Measurements from ENCODE around the gene HCAR3. TPM values are rescaled to one million over a fixed set of nuclear protein-coding genes. Genes with fewer than 3 reads are reported as not detected.

HCAR3 gene
- total and polyA plus RNA-seq, 2 experiments from 2014 or later: not detected

DNA sequence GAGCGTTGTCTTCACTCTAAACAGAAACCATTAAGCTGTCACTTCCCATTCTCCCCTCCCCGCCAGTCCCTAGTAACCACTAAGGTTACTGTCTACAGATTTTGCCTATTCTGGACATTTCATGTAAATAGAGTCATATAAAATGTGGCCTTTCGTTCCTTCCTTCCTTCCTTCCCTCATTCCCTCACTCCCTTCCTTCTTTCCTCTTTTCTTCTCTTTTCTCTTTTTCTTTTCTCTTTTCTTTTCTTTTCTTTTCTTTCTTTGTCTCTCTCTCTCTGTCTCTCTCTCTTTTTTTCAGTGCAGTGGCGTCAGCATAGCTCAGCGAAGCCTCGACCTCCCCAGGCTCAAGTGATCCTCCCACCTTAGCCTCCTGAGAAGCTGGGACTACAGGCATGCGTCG lies 51.3 kb downstream of the HCAR3 start:
- Histone ChIP-seq H3K27me3 (replicated peaks; ENCODE audit: insufficient read depth) (no peaks in the 10 kb centered on the region), H3K27ac (no peak overlapping the region), H3K9me3 (ENCODE audit: low read depth) (no peaks in the 10 kb centered on the region), H2AFZ (no peak overlapping the region), H3F3A (ENCODE audit: insufficient read depth) (peaks cover 15% of the 10 kb centered on the region), H3K4me3 (no peak overlapping the region), H3K36me3 (ENCODE audit: low read depth) (no peaks in the 10 kb centered on the region), H3K4me1 (ENCODE audit: insufficient read depth) (peaks cover 11% of the 10 kb centered on the region), H3K9me2 (ENCODE audit: insufficient read depth) (no peaks in the 10 kb centered on the region), H3K4me2 (ENCODE audit: unreplicated experiment) (no peak overlapping the region), H4K20me1 (ENCODE audit: insufficient read depth) (no peaks in the 10 kb centered on the region), H3K9ac (no peak overlapping the region), H3K79me2 (ENCODE audit: insufficient read depth) (no peaks in the 10 kb centered on the region)
- DNase-seq: no peak
- TF ChIP-seq EZH2 (IDR thresholded peaks at IDR 0.05; ENCODE audit: insufficient read depth, poor library complexity, severe bottlenecking) (no peak), EZH2phosphoT487 (IDR thresholded peaks at IDR 0.05; ENCODE audit: insufficient read depth, low read depth) (no peak)
- in situ Hi-C loops (cut with MboI): no loop called here
- WGBS, 2 experiments (ENCODE audit: low coverage in 1 of 2, low lambda C conversion rate in 2 of 2, missing lambda C conversion rate in 2 of 2): 89 to 91% methylated on average over 8 of the region's 8 CpGs

Small RNA genes within 50 kb of the gene (small RNA-seq; reads per million reads assigned to genes)
- gene AC026333.2 (ENCODE audit: low read depth, low replicate concordance): not detected

Other genes starting within 250 kb of the HCAR3 start
- gene ZCCHC8, start 215.9 kb downstream of the HCAR3 start, total RNA-seq (2014; rRNA removed; shearing (Covaris generic)): 12.3 and 13.2 TPM in 2 replicates
- gene ZCCHC8, start 215.9 kb downstream of the HCAR3 start, polyA plus RNA-seq (2016; fragmentation: Nextera tagmentation; extraction: Ambion mirVana): 13.6 and 14.3 TPM in 2 replicates
- gene RSRC2, start 189.9 kb downstream of the HCAR3 start, total RNA-seq (2014; rRNA removed; shearing (Covaris generic)): 31.1 and 41.5 TPM in 2 replicates
- gene RSRC2, start 189.9 kb downstream of the HCAR3 start, polyA plus RNA-seq (2016; fragmentation: Nextera tagmentation; extraction: Ambion mirVana): 45.8 and 51.7 TPM in 2 replicates
- gene KNTC1, start 189.6 kb downstream of the HCAR3 start, total RNA-seq (2014; rRNA removed; shearing (Covaris generic)): 15.5 and 20.2 TPM in 2 replicates
- gene KNTC1, start 189.6 kb downstream of the HCAR3 start, polyA plus RNA-seq (2016; fragmentation: Nextera tagmentation; extraction: Ambion mirVana): 5.6 and 8.1 TPM in 2 replicates
- gene HCAR2, start 13.5 kb downstream of the HCAR3 start, total RNA-seq (2014; rRNA removed; shearing (Covaris generic)): not detected in 2 replicates
- gene HCAR2, start 13.5 kb downstream of the HCAR3 start, polyA plus RNA-seq (2016; fragmentation: Nextera tagmentation; extraction: Ambion mirVana): not detected in 2 replicates
- gene HCAR1, start 14.0 kb upstream of the HCAR3 start, total RNA-seq (2014; rRNA removed; shearing (Covaris generic)): not detected in 2 replicates
- gene HCAR1, start 14.0 kb upstream of the HCAR3 start, polyA plus RNA-seq (2016; fragmentation: Nextera tagmentation; extraction: Ambion mirVana): not detected in 2 replicates
- 42.2 and 48.6 TPM in 2 replicates for gene DENR, start 36.0 kb upstream of the HCAR3 start, total RNA-seq (2014; rRNA removed; shearing (Covaris generic))
- 80.5 and 83.3 TPM in 2 replicates for gene DENR, start 36.0 kb upstream of the HCAR3 start, polyA plus RNA-seq (2016; fragmentation: Nextera tagmentation; extraction: Ambion mirVana)
- gene CCDC62, start 57.8 kb upstream of the HCAR3 start, total RNA-seq (2014; rRNA removed; shearing (Covaris generic)): 0.22 TPM in 1 of 2 replicates, not detected in the other
- 0.22 TPM in 1 of 2 replicates, not detected in the other for gene CCDC62, start 57.8 kb upstream of the HCAR3 start, polyA plus RNA-seq (2016; fragmentation: Nextera tagmentation; extraction: Ambion mirVana)
- gene HIP1R, start 118.6 kb upstream of the HCAR3 start, total RNA-seq (2014; rRNA removed; shearing (Covaris generic)): 16.3 and 16.4 TPM in 2 replicates
- 7.1 and 7.6 TPM in 2 replicates for gene HIP1R, start 118.6 kb upstream of the HCAR3 start, polyA plus RNA-seq (2016; fragmentation: Nextera tagmentation; extraction: Ambion mirVana)
- gene VPS37B, start 179.3 kb upstream of the HCAR3 start, total RNA-seq (2014; rRNA removed; shearing (Covaris generic)): 26.1 and 31.3 TPM in 2 replicates
- gene VPS37B, start 179.3 kb upstream of the HCAR3 start, polyA plus RNA-seq (2016; fragmentation: Nextera tagmentation; extraction: Ambion mirVana): 19.1 and 19.9 TPM in 2 replicates
- 4.0 and 4.4 TPM in 2 replicates for gene ABCB9, start 249.7 kb upstream of the HCAR3 start, total RNA-seq (2014; rRNA removed; shearing (Covaris generic))
- gene ABCB9, start 249.7 kb upstream of the HCAR3 start, polyA plus RNA-seq (2016; fragmentation: Nextera tagmentation; extraction: Ambion mirVana): 2.2 and 4.4 TPM in 2 replicates